Measurements from ENCODE around the gene RASSF7.

DNA sequence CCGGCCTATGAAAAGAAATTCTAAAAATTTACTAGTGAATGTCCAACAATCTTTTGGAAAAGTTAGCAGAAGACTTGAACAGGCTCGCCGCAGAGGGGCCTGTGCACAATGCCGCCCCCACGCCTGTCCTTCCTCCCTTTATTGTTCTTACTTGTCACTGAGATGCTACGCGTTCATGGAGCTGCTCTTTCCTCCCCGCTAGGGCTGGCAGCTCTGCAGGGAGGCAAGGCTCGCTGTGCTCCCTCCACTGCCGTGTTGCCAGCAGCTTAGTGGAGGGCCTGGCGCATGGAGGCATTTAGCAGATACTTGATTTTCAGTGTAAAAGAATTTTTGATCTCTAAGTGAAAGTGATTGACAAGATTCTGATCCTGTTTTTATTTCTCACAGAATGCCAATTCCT, 30.2 kb downstream of the RASSF7 start:
- TF ChIP-seq, protein P1, sequence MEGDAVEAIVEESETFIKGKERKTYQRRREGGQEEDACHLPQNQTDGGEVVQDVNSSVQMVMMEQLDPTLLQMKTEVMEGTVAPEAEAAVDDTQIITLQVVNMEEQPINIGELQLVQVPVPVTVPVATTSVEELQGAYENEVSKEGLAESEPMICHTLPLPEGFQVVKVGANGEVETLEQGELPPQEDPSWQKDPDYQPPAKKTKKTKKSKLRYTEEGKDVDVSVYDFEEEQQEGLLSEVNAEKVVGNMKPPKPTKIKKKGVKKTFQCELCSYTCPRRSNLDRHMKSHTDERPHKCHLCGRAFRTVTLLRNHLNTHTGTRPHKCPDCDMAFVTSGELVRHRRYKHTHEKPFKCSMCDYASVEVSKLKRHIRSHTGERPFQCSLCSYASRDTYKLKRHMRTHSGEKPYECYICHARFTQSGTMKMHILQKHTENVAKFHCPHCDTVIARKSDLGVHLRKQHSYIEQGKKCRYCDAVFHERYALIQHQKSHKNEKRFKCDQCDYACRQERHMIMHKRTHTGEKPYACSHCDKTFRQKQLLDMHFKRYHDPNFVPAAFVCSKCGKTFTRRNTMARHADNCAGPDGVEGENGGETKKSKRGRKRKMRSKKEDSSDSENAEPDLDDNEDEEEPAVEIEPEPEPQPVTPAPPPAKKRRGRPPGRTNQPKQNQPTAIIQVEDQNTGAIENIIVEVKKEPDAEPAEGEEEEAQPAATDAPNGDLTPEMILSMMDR (IDR thresholded peaks at IDR 0.05) = no peak
- no peak for TF ChIP-seq POLR2AphosphoS5 (IDR thresholded peaks at IDR 0.05)
- TF ChIP-seq EP300 (IDR thresholded peaks at IDR 0.05) = no peak
